B cell (primary cell): ENCODE measurements around the gene KMT2C. TPM values are rescaled to one million over a fixed set of nuclear protein-coding genes. Genes with fewer than 3 reads are reported as not detected.
"Not testable (repeated sequence)": the region's sequence is repeated elsewhere in the genome, so short reads cannot be mapped to it uniquely, and the experiment has no call there.

Experiments used
- ATAC-seq: fragments of 200-7000 bp; cut with Tn5 transposase; one replicate; pipeline ENCODE4 v1.10.0; 2021; ENCODE audit warnings: low read depth, mild to moderate bottlenecking, moderate number of reproducible peaks, moderate library complexity
- CTCF ChIA-PET: fragments of 350-600 bp; sonication (Branson Sonifier 250); formaldehyde crosslinking; loops from one replicate; lab custom pipeline; 2021; ENCODE audit warnings: antibody characterized with exemption, inconsistent platforms; lab: Charles Lee
- POLR2A ChIA-PET: fragments of 350-600 bp; sonication (Branson Sonifier 250); formaldehyde crosslinking; loops from one replicate; lab custom pipeline; 2021; ENCODE audit warnings: antibody characterized with exemption; lab: Charles Lee
- DNase-seq: peaks from one replicate; pipeline ENCODE4 v3.0.0; 2013
- H2AFZ ChIP-seq: 2 replicates; pipeline ENCODE4 v1.6.1; 2012; ENCODE audit warnings: mild to moderate bottlenecking, low read depth, low read length; ENCODE audit not compliant: insufficient read depth, poor library complexity, severe bottlenecking
- H3K27ac ChIP-seq, 2 donors: 1 replicate in 1 of 2; 2 replicates in 1 of 2; pipeline ENCODE4 v1.5.1; 2012 to 2013; ENCODE audit warnings: low read length in 2 of 2, mild to moderate bottlenecking in 2 of 2, moderate library complexity in 1 of 2
- H3K27me3 ChIP-seq, 4 experiments: fragments of 200-600 bp in 1 of 4; sonication (generic) in 1 of 4; replicated peaks in 1 of 4; 1 replicate in 2 of 4; 2 replicates in 2 of 4; pipeline versions ENCODE4 v1.6.1 to v1.7.0; 2013 to 2016; ENCODE audit warnings: low read length in 3 of 4, mild to moderate bottlenecking in 2 of 4, mixed read lengths in 1 of 4, moderate library complexity in 1 of 4; ENCODE audit not compliant: insufficient read depth in 4 of 4, control insufficient read depth in 3 of 4; ENCODE audit errors: control extremely low read depth in 1 of 4
- H3K36me3 ChIP-seq, 2 experiments: replicated peaks in 1 of 2; 1 replicate in 1 of 2; 2 replicates in 1 of 2; pipeline versions ENCODE4 v1.6.1 to v1.7.1; 2013; ENCODE audit warnings: low read length in 1 of 2; ENCODE audit not compliant: insufficient read depth in 2 of 2, control insufficient read depth in 1 of 2; ENCODE audit errors: control extremely low read depth in 1 of 2, extremely low read depth in 1 of 2
- H3K4me1 ChIP-seq, 2 donors: fragments of 200-600 bp in 1 of 2; sonication (generic) in 1 of 2; 1 replicate in 1 of 2; 2 replicates in 1 of 2; pipeline versions ENCODE4 v1.5.1 to v1.6.1; 2013 to 2017; ENCODE audit warnings: low read length in 2 of 2; ENCODE audit not compliant: control insufficient read depth in 2 of 2, insufficient read depth in 2 of 2
- H3K4me2 ChIP-seq: replicated peaks from 2 replicates; pipeline ENCODE3; 2012; ENCODE audit warnings: mild to moderate bottlenecking, low read depth, low read length; ENCODE audit not compliant: poor library complexity, severe bottlenecking
- H3K4me3 ChIP-seq, 5 experiments: fragments of 200-600 bp in 1 of 5; sonication (generic) in 1 of 5; 1 replicate in 3 of 5; 2 replicates in 2 of 5; pipeline versions ENCODE4 v1.5.1 to v1.7.0; 2011 to 2016; ENCODE audit warnings: low read length in 4 of 5, mild to moderate bottlenecking in 4 of 5, low read depth in 2 of 5, control low read depth in 1 of 5, moderate library complexity in 1 of 5; ENCODE audit not compliant: insufficient read depth in 1 of 5; ENCODE audit errors: control extremely low read depth in 1 of 5, extremely low read depth in 1 of 5
- H3K79me2 ChIP-seq: fragments of 200-600 bp; sonication (generic); one replicate; pipeline ENCODE4 v1.6.0; 2016; ENCODE audit warnings: low read length; ENCODE audit not compliant: control insufficient read depth, insufficient read depth
- H3K9ac ChIP-seq: fragments of 200-600 bp; sonication (generic); 2 replicates; pipeline ENCODE4 v1.6.1; 2017; ENCODE audit warnings: mild to moderate bottlenecking, low read length, moderate library complexity
- H3K9me3 ChIP-seq, 3 donors: one replicate each; pipeline versions ENCODE4 v1.6.1 to v1.7.1; 2013; ENCODE audit warnings: low read length in 2 of 3; ENCODE audit not compliant: control insufficient read depth in 2 of 3, insufficient read depth in 1 of 3; ENCODE audit errors: control extremely low read depth in 1 of 3
- H4K20me1 ChIP-seq: 2 replicates; pipeline ENCODE4 v1.6.0; 2012; ENCODE audit warnings: mild to moderate bottlenecking, low read length; ENCODE audit not compliant: insufficient read depth, control insufficient read depth, poor library complexity, severe bottlenecking
- H3K27ac Mint-ChIP-seq: one replicate; pipeline ENCODE4 v1.8.0; 2021; ENCODE audit warnings: mixed read lengths
- H3K27me3 Mint-ChIP-seq: one replicate; pipeline ENCODE4 v1.8.0; 2021; ENCODE audit warnings: mixed read lengths
- H3K4me1 Mint-ChIP-seq: one replicate; pipeline ENCODE4 v1.8.0; 2021; ENCODE audit warnings: mixed read lengths
- H3K4me3 Mint-ChIP-seq: one replicate; pipeline ENCODE4 v1.8.0; 2021; ENCODE audit warnings: mixed read lengths
- H3K9me3 Mint-ChIP-seq: one replicate; pipeline ENCODE4 v1.8.0; 2022; ENCODE audit warnings: mixed read lengths; ENCODE audit not compliant: insufficient read depth
- WGBS: methylation state at CpG from one replicate; pipeline ENCODE4 v1.1.5; 2013; ENCODE audit warnings: missing lambda C conversion rate; ENCODE audit not compliant: insufficient coverage; 5-methylcytosine and 5-hydroxymethylcytosine counted together
- intact Hi-C: fragments of 100-400 bp; cut with micrococcal nuclease; formaldehyde crosslinking; loops from one replicate; pipeline ENCODE4 v1.10.0; 2022
- polyA plus RNA-seq: library from polyadenylated mRNA; depleted of rRNA; stranded (reverse); fragments of >200 nt; gene quantifications from 2 replicates; pipeline ENCODE4 v1.2.3, GENCODE V29; 2012
- total RNA-seq, 2 donors: library from RNA; stranded (reverse); fragments of 120-200 nt in 1 of 2; gene quantifications; 1 replicate in 1 of 2; 2 replicates in 1 of 2; pipeline versions ENCODE4 v1.2.3 to v1.2.4, GENCODE V29; 2013 to 2022

The KMT2C gene
- total and polyA plus RNA-seq, 2 donors (not counting 1 experiment from before 2014, with no cell fraction given) = 14.9 to 171 TPM

DNA sequence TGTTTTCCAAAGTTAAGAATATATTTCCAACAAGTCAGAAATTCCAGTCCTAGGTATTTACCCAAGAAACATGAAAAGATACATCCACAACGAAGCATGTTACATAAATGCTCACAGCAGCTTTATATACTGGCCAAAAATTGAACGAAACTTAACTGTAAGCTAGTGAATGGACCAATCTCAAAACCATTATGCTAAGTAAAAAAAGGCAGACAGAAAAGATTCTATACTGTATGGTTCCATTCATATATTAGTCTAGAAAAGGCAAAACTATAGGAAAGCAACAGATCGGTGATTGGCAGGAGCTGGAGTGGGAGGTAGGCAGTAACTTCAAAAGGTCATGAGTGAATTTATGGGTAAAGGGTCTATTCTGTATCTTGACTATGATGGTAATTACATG, 150.8 kb downstream of the KMT2C start:
- H3K4me2 ChIP-seq, H3K4me1 Mint-ChIP-seq, H3K4me3 Mint-ChIP-seq, H2AFZ ChIP-seq, H3K9me3 ChIP-seq, H4K20me1 ChIP-seq, H3K4me3 ChIP-seq, DNase-seq, CTCF ChIA-PET, H3K4me1 ChIP-seq, H3K27ac ChIP-seq, ATAC-seq, POLR2A ChIA-PET, H3K9me3 Mint-ChIP-seq, H3K27me3 ChIP-seq, intact Hi-C loops, H3K36me3 ChIP-seq, H3K27me3 Mint-ChIP-seq, H3K27ac Mint-ChIP-seq, H3K9ac ChIP-seq: not testable (repeated sequence)
- H3K79me2 ChIP-seq = peaks cover 11% of the 10 kb centered on the region
- WGBS = 61% methylated on average over 2 of the region's 3 CpGs

DNA sequence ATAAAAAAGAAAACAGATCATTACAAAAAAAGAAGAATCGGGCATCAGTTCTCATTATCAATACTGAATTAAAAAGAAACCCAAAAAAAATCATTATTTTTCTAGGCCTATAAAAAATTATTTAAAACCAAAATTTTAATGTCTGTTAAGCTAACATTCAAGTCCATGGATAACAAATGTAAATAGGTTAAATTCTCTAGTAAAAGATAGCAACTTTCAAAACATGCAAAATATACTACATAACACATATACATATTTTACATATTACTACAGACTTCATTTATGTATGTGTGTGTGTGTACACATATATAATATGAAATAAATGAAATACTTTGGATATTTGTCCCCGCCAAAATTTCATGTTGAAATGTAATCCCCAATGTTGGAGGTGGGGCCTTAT, 158.1 kb downstream of the KMT2C start:
- H3K4me1 Mint-ChIP-seq, H3K27ac Mint-ChIP-seq, ATAC-seq, H3K27ac ChIP-seq, H3K27me3 Mint-ChIP-seq, POLR2A ChIA-PET, H3K36me3 ChIP-seq, H3K4me3 ChIP-seq, H4K20me1 ChIP-seq, H3K4me2 ChIP-seq, H3K4me3 Mint-ChIP-seq, H3K79me2 ChIP-seq, CTCF ChIA-PET, intact Hi-C loops, DNase-seq, H3K27me3 ChIP-seq, H3K9ac ChIP-seq, H3K9me3 Mint-ChIP-seq, H3K4me1 ChIP-seq, H3K9me3 ChIP-seq, H2AFZ ChIP-seq: not testable (repeated sequence)
- WGBS = no CpG with 5 or more reads among the region's 2 CpGs

- CTCF ChIA-PET, H3K27ac Mint-ChIP-seq, DNase-seq, H3K9me3 ChIP-seq, ATAC-seq, POLR2A ChIA-PET, H3K27me3 Mint-ChIP-seq, H3K4me1 ChIP-seq, H3K79me2 ChIP-seq, H3K9me3 Mint-ChIP-seq, H3K4me3 ChIP-seq, H3K4me2 ChIP-seq, intact Hi-C loops, H3K36me3 ChIP-seq, H4K20me1 ChIP-seq, H3K4me1 Mint-ChIP-seq, H2AFZ ChIP-seq, H3K27me3 ChIP-seq, H3K9ac ChIP-seq, H3K27ac ChIP-seq, H3K4me3 Mint-ChIP-seq: not testable (repeated sequence)
- WGBS = 100% methylated on average over 2 of the region's 2 CpGs
These were observed 165.4 kb downstream of the KMT2C start for GRCh38 chr7:152270427-152270826.

GRCh38 chr7:152266859-152267258, 168.9 kb downstream of the KMT2C start:
- H3K4me1 ChIP-seq, H2AFZ ChIP-seq, ATAC-seq, H4K20me1 ChIP-seq, H3K4me2 ChIP-seq, H3K4me1 Mint-ChIP-seq, H3K79me2 ChIP-seq, H3K4me3 ChIP-seq, H3K4me3 Mint-ChIP-seq, intact Hi-C loops, H3K9me3 Mint-ChIP-seq, H3K9ac ChIP-seq, POLR2A ChIA-PET, H3K27ac Mint-ChIP-seq, H3K27ac ChIP-seq, DNase-seq, H3K27me3 Mint-ChIP-seq, CTCF ChIA-PET, H3K9me3 ChIP-seq, H3K27me3 ChIP-seq: not testable (repeated sequence)
- peaks cover 4 to 22% of the 10 kb centered on the region in 2 experiments for H3K36me3 ChIP-seq
- 100% methylated on average over 1 of the region's 2 CpGs for WGBS
